Naive thymus-derived CD8-positive, alpha-beta T cell (primary cell): ENCODE data around the gene GUCY1A2. TPM values are rescaled to one million over a fixed set of nuclear protein-coding genes. Genes with fewer than 3 reads are reported as not detected.

Source experiments
- ATAC-seq, 2 donors: fragments of 150-1000 bp; cut with Tn5 transposase in 1 of 2; sonication (Bioruptor Pico), chemical (Tn5 transposase) in 1 of 2; 1 replicate in 1 of 2; 2 replicates in 1 of 2; pipeline ENCODE4 v1.10.0; 2021; ENCODE audit warnings: mild to moderate bottlenecking in 2 of 2, moderate library complexity in 2 of 2
- POLR2A ChIA-PET: fragments of 350-600 bp; sonication (Branson Sonifier 250); formaldehyde crosslinking; loops from one replicate; lab custom pipeline; 2021; ENCODE audit warnings: antibody characterized with exemption; lab: Charles Lee
- DNase-seq, 10 donors: peaks; one replicate each; pipeline versions ENCODE4 v3.0.0 to v3.0.0-alpha.2; 2020 to 2022
- H3K27ac Mint-ChIP-seq, 10 donors: one replicate each; pipeline ENCODE4 v1.8.0; 2020 to 2022; ENCODE audit warnings: mild to moderate bottlenecking in 10 of 10, mixed read lengths in 10 of 10, moderate library complexity in 4 of 10, inconsistent platforms in 1 of 10
- H3K27me3 Mint-ChIP-seq, 5 donors: one replicate each; pipeline ENCODE4 v1.8.0; 2021 to 2022; ENCODE audit warnings: mixed read lengths in 5 of 5
- H3K36me3 Mint-ChIP-seq, 3 donors: one replicate each; pipeline ENCODE4 v1.8.0; 2020 to 2022; ENCODE audit warnings: mixed read lengths in 3 of 3, mild to moderate bottlenecking in 2 of 3, inconsistent platforms in 1 of 3
- H3K4me1 Mint-ChIP-seq, 4 donors: one replicate each; pipeline ENCODE4 v1.8.0; 2021 to 2022; ENCODE audit warnings: mixed read lengths in 4 of 4
- H3K4me3 Mint-ChIP-seq, 10 donors: one replicate each; pipeline ENCODE4 v1.8.0; 2020 to 2022; ENCODE audit warnings: mild to moderate bottlenecking in 10 of 10, mixed read lengths in 10 of 10, moderate library complexity in 6 of 10, inconsistent platforms in 1 of 10
- H3K9me3 Mint-ChIP-seq, 9 donors: one replicate each; pipeline ENCODE4 v1.8.0; 2020 to 2022; ENCODE audit warnings: mixed read lengths in 9 of 9, mild to moderate bottlenecking in 3 of 9, inconsistent platforms in 1 of 9, moderate library complexity in 1 of 9
- polyA plus RNA-seq, 3 donors: library from polyadenylated mRNA; unstranded; fragments of 300-500 nt; fragmentation: Illumina TruSeq; gene quantifications; one replicate each; pipeline ENCODE4 v1.2.3, GENCODE V29; 2021
- total RNA-seq, 8 experiments: library from RNA in 2 of 8; stranded (reverse) in 2 of 8; gene quantifications; one replicate each; pipeline ENCODE4 v1.2.3 and lab custom pipeline; 2021 to 2026

Gene GUCY1A2
- total and polyA plus RNA-seq, 5 experiments from 2014 or later = not detected

DNA sequence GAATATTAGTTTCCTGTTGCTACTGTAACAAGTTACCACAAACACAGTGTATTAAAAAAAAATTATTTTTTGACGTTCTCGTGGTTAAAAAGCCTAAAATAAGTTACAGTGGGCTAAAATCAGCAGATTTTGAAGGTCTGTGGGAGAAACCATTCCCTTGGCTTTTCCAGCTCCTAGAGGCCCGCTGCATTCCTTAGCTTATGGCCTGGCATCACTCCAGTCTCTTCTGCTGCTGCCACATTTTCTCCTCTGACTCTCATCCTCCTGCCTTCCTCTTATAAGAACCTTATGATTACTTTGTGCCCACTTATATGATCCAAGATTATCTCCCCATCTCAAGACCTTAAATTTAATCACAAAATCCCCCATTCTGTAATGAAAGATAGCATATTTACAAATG lies 392.7 kb downstream of the GUCY1A2 start:
- ATAC-seq (no peak), DNase-seq (no peak)
- peaks cover 0 to 31% (median 8%) of the 10 kb centered on the region in 9 donors for H3K9me3 Mint-ChIP-seq
- H3K36me3 Mint-ChIP-seq = no peaks in the 10 kb centered on the region
- no peak overlapping the region for H3K4me3 Mint-ChIP-seq
- no peaks in the 10 kb centered on the region for H3K4me1 Mint-ChIP-seq
- no peak overlapping the region for H3K27ac Mint-ChIP-seq
- no peaks in the 10 kb centered on the region for H3K27me3 Mint-ChIP-seq
- POLR2A ChIA-PET = no interaction called here

- Mint-ChIP-seq H3K9me3 (peaks cover 0 to 28% (median 8%) of the 10 kb centered on the region in 9 donors), H3K4me3 (no peak overlapping the region), H3K36me3 (no peaks in the 10 kb centered on the region), H3K27ac (no peak overlapping the region), H3K4me1 (no peaks in the 10 kb centered on the region), H3K27me3 (no peaks in the 10 kb centered on the region)
- DNase-seq (no peak), ATAC-seq (no peak)
- POLR2A ChIA-PET = no interaction called here
Observed at GRCh38 chr11:106624377-106624776, 393.9 kb downstream of the GUCY1A2 start.
